ENCODE results near the gene RPL37A. TPM values are rescaled to one million over a fixed set of nuclear protein-coding genes. Genes with fewer than 3 reads are reported as not detected.

The RPL37A gene
- total and polyA plus RNA-seq, 9 donors = 3,793 to 12,065 (median 4,669) TPM

- Histone ChIP-seq H3K36me3 (ENCODE audit: control insufficient read depth, insufficient read depth, low read length) (no peaks in the 10 kb centered on the region), H3K9me3 (replicated peaks; ENCODE audit: control insufficient read depth, low read depth, low read length) (no peaks in the 10 kb centered on the region), H3K27ac (ENCODE audit: low read length) (no peak overlapping the region), H3K4me1 (ENCODE audit: control insufficient read depth, insufficient read depth, low read length) (peaks cover 37% of the 10 kb centered on the region), H3K4me3 (ENCODE audit: low read length) (no peak overlapping the region), H3K27me3 (ENCODE audit: control insufficient read depth, insufficient read depth, low read length) (no peaks in the 10 kb centered on the region)
- no peak for DNase-seq
- WGBS (ENCODE audit: insufficient coverage) = 89% methylated on average over 4 of the region's 5 CpGs
These were observed 39.9 kb downstream of the RPL37A start for GRCh38 chr2:216538538-216538937.

DNA sequence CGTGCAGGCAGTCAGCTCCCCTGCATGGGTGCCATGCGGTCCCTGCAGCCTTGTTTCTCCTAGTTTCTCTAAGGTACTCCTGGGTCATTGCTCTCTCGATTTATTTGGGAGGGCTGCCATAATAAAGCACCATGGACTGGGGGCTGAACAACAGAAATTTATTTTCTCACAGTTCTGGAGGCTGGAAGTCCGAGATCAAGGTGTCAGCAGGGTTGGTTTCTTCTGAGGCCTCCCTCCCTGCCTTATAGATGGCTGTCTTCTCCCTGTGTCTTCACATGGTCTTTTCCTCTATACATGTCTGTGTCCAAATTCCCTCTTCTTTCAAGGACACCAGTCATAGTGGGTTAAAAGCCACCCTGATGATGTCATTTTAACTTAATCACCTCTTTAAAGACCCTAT lies 40.5 kb downstream of the RPL37A start:
- Histone ChIP-seq H3K27me3 (ENCODE audit: control insufficient read depth, insufficient read depth, low read length) (no peaks in the 10 kb centered on the region), H3K4me1 (ENCODE audit: control insufficient read depth, insufficient read depth, low read length) (peaks cover 34% of the 10 kb centered on the region), H3K4me3 (ENCODE audit: low read length) (no peak overlapping the region), H3K36me3 (ENCODE audit: control insufficient read depth, insufficient read depth, low read length) (no peaks in the 10 kb centered on the region), H3K27ac (ENCODE audit: low read length) (no peak overlapping the region), H3K9me3 (replicated peaks; ENCODE audit: control insufficient read depth, low read depth, low read length) (no peaks in the 10 kb centered on the region)
- DNase-seq = no peak
- 97% methylated on average over 4 of the region's 4 CpGs for WGBS (ENCODE audit: insufficient coverage)

DNA sequence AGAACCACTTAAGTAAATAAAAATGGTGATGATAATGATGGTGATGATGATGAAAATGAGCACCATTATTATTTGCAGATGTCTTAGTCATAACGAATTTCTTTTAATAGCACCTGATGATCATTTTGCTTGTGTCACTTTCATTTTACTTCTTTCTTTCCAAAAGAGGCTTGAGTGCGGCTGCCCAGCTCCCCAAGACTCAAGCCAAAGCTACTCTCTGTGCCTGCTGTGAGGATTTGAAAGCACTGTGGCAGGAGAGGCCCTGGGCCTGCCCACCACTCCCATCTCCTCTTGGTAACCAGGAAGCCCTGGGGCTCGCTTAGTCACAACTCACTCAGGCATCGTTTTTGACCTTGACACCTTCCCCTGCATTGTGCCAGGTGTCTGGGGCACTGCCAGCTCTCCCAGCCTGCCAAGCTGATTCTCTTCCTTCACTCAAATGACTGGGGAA lies 41.2 kb downstream of the RPL37A start:
- H3K36me3 ChIP-seq (ENCODE audit: control insufficient read depth, insufficient read depth, low read length) = no peaks in the 10 kb centered on the region
- no peak for DNase-seq
- no peaks in the 10 kb centered on the region for H3K9me3 ChIP-seq (replicated peaks; ENCODE audit: control insufficient read depth, low read depth, low read length)
- no peak overlapping the region for H3K4me3 ChIP-seq (ENCODE audit: low read length)
- WGBS (ENCODE audit: insufficient coverage) = 55% methylated on average over 3 of the region's 4 CpGs
- no peaks in the 10 kb centered on the region for H3K27me3 ChIP-seq (ENCODE audit: control insufficient read depth, insufficient read depth, low read length)
- H3K4me1 ChIP-seq (ENCODE audit: control insufficient read depth, insufficient read depth, low read length) = peaks cover 34% of the 10 kb centered on the region
- no peak overlapping the region for H3K27ac ChIP-seq (ENCODE audit: low read length)

DNA sequence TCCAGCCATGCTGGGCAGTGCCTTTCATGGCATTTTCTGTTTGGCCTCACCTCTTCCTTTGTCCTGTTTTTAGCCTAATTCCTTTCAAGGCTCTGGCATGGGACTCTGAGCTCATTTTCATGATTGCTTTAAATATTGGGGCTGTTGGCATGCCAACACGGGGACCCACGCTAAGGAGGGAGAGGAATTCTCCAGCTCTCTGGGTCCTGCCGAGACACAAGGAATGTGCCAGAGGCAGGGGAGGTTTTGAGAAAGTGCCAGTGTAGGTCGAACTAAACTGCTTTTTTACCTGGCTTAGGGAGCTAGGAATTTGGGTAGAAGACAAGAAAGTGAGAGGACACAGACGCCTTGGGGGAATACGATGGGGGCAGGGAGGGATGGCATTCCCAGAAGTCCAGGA lies 42.3 kb downstream of the RPL37A start:
- Histone ChIP-seq H3K9me3 (replicated peaks; ENCODE audit: control insufficient read depth, low read depth, low read length) (no peaks in the 10 kb centered on the region), H3K27me3 (ENCODE audit: control insufficient read depth, insufficient read depth, low read length) (no peaks in the 10 kb centered on the region), H3K36me3 (ENCODE audit: control insufficient read depth, insufficient read depth, low read length) (no peaks in the 10 kb centered on the region), H3K27ac (ENCODE audit: low read length) (no peak overlapping the region), H3K4me3 (ENCODE audit: low read length) (no peak overlapping the region), H3K4me1 (ENCODE audit: control insufficient read depth, insufficient read depth, low read length) (peaks cover 26% of the 10 kb centered on the region)
- 65% methylated on average over 5 of the region's 6 CpGs for WGBS (ENCODE audit: insufficient coverage)
- DNase-seq = no peak

- H3K4me1 ChIP-seq (ENCODE audit: control insufficient read depth, insufficient read depth, low read length) = peaks cover 21% of the 10 kb centered on the region
- H3K36me3 ChIP-seq (ENCODE audit: control insufficient read depth, insufficient read depth, low read length) = no peaks in the 10 kb centered on the region
- no peaks in the 10 kb centered on the region for H3K9me3 ChIP-seq (replicated peaks; ENCODE audit: control insufficient read depth, low read depth, low read length)
- H3K27me3 ChIP-seq (ENCODE audit: control insufficient read depth, insufficient read depth, low read length) = no peaks in the 10 kb centered on the region
- no peak for DNase-seq
- no peak overlapping the region for H3K27ac ChIP-seq (ENCODE audit: low read length)
- 71% methylated on average over 1 of the region's 3 CpGs for WGBS (ENCODE audit: insufficient coverage)
- no peak overlapping the region for H3K4me3 ChIP-seq (ENCODE audit: low read length)
These were observed 42.9 kb downstream of the RPL37A start for GRCh38 chr2:216541505-216541904.

GRCh38 chr2:216545359-216545758 lies 46.7 kb downstream of the RPL37A start:
- DNase-seq = no peak
- Histone ChIP-seq H3K4me3 (ENCODE audit: low read length) (no peak overlapping the region), H3K27me3 (ENCODE audit: control insufficient read depth, insufficient read depth, low read length) (no peaks in the 10 kb centered on the region), H3K4me1 (ENCODE audit: control insufficient read depth, insufficient read depth, low read length) (peaks cover 18% of the 10 kb centered on the region), H3K9me3 (replicated peaks; ENCODE audit: control insufficient read depth, low read depth, low read length) (no peaks in the 10 kb centered on the region), H3K27ac (ENCODE audit: low read length) (no peak overlapping the region), H3K36me3 (ENCODE audit: control insufficient read depth, insufficient read depth, low read length) (no peaks in the 10 kb centered on the region)
- 79% methylated on average over 4 of the region's 4 CpGs for WGBS (ENCODE audit: insufficient coverage)

DNA sequence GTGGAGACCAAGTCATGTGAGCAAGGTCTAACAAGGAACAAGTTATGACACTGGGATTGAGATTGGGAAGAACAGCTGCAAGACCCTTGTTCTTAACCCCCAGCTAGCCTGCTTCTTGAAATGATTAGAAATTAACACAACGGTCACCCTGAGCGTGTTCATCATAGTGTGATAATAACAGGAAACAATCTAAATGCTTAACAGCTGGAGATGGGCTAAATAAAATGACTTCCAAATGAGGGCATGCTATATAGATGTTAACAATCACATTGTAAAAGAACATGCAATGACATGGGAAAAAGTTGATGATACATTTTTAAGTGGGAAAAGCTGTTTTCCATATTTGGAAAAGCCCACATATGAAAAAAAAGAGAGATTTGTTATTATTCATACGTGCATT lies 47.6 kb downstream of the RPL37A start:
- no peaks in the 10 kb centered on the region for H3K27me3 ChIP-seq (ENCODE audit: control insufficient read depth, insufficient read depth, low read length)
- H3K36me3 ChIP-seq (ENCODE audit: control insufficient read depth, insufficient read depth, low read length) = no peaks in the 10 kb centered on the region
- WGBS (ENCODE audit: insufficient coverage) = no CpG with 5 or more reads among the region's 3 CpGs
- H3K4me1 ChIP-seq (ENCODE audit: control insufficient read depth, insufficient read depth, low read length) = peaks cover 14% of the 10 kb centered on the region
- H3K9me3 ChIP-seq (replicated peaks; ENCODE audit: control insufficient read depth, low read depth, low read length) = no peaks in the 10 kb centered on the region
- H3K4me3 ChIP-seq (ENCODE audit: low read length) = no peak overlapping the region
- DNase-seq = peak; percentile 57
- H3K27ac ChIP-seq (ENCODE audit: low read length) = no peak overlapping the region

DNA sequence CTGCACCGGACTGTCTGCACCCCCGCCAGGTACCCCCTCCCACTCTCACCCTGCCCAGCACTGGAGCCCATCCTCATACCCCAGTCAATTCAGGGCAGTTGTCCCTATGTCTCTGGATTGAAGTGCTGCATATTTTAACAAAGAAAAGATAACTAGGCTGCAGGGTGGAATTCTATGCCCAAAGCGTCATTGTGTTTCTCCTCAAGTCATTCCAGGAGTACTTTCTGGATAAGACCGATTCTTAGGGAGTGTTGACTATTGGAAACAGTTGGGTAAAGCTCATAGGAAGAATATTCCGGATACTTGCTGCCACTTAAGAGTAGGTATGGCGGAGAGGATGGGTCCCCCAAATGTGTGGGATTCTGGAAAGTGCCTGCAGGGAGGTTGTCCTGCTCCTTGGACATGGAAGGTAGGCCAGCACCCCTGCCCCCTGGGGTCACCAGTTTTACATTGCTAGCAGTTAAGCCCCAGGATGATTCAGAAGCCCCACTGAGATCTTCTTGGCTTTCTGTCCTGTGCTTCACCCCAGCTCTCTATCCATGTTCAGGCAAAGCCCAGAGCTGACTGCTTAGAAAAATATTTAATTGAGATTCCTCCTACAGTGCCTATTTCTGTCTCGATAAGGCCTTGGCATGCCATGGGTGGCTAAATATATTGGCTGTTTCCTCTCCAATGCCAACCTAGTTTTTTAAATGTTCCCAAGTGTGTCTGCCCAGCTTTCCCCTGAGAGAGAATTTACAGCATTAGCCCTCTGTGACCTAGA lies 48.2 kb downstream of the RPL37A start:
- H3K36me3 ChIP-seq (ENCODE audit: control insufficient read depth, insufficient read depth, low read length) = no peaks in the 10 kb centered on the region
- H3K4me3 ChIP-seq (ENCODE audit: low read length) = no peak overlapping the region
- no peaks in the 10 kb centered on the region for H3K9me3 ChIP-seq (replicated peaks; ENCODE audit: control insufficient read depth, low read depth, low read length)
- no peak for DNase-seq
- H3K27me3 ChIP-seq (ENCODE audit: control insufficient read depth, insufficient read depth, low read length) = no peaks in the 10 kb centered on the region
- 70% methylated on average over 4 of the region's 7 CpGs for WGBS (ENCODE audit: insufficient coverage)
- peaks cover 17% of the 10 kb centered on the region for H3K4me1 ChIP-seq (ENCODE audit: control insufficient read depth, insufficient read depth, low read length)
- no peak overlapping the region for H3K27ac ChIP-seq (ENCODE audit: low read length)

DNA sequence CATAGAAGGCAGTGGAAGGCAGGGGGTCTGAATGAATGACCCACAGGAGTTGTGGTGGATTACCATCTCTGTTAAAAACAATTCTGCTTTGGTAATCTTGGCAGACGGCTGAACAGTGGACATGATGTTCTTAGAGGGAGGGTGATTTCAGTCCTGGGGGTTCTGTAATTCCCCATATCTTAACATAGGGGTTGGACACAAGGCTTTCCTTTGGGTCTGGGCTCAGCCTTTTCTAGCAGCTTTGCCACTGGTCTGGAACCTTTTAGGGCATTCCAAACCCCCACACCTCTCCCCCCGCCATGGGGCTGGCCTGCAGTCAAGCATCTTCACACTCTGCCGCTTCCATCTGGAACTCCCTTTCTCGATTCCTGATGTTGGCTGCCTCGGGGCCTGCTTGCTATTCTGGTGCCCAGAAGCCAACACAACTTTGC lies 50.3 kb downstream of the RPL37A start:
- Histone ChIP-seq H3K27ac (ENCODE audit: low read length) (no peak overlapping the region), H3K4me1 (ENCODE audit: control insufficient read depth, insufficient read depth, low read length) (peaks cover 17% of the 10 kb centered on the region), H3K27me3 (ENCODE audit: control insufficient read depth, insufficient read depth, low read length) (no peaks in the 10 kb centered on the region), H3K36me3 (ENCODE audit: control insufficient read depth, insufficient read depth, low read length) (no peaks in the 10 kb centered on the region), H3K4me3 (ENCODE audit: low read length) (no peak overlapping the region), H3K9me3 (replicated peaks; ENCODE audit: control insufficient read depth, low read depth, low read length) (no peaks in the 10 kb centered on the region)
- 46% methylated on average over 4 of the region's 5 CpGs for WGBS (ENCODE audit: insufficient coverage)
- no peak for DNase-seq

- DNase-seq = no peak
- H3K4me3 ChIP-seq (ENCODE audit: low read length) = no peak overlapping the region
- 86% methylated on average over 7 of the region's 10 CpGs for WGBS (ENCODE audit: insufficient coverage)
- peaks cover 26% of the 10 kb centered on the region for H3K4me1 ChIP-seq (ENCODE audit: control insufficient read depth, insufficient read depth, low read length)
- no peaks in the 10 kb centered on the region for H3K9me3 ChIP-seq (replicated peaks; ENCODE audit: control insufficient read depth, low read depth, low read length)
- H3K27ac ChIP-seq (ENCODE audit: low read length) = no peak overlapping the region
- H3K36me3 ChIP-seq (ENCODE audit: control insufficient read depth, insufficient read depth, low read length) = no peaks in the 10 kb centered on the region
- no peaks in the 10 kb centered on the region for H3K27me3 ChIP-seq (ENCODE audit: control insufficient read depth, insufficient read depth, low read length)
These were observed 51.5 kb downstream of the RPL37A start for GRCh38 chr2:216549926-216550690.

All from muscle of leg (tissue), 11 donors.